ENCODE results near the gene MMAB.

The MMAB gene

GRCh38 chr12:109560867-109561710 lies 12.2 kb downstream of the MMAB start:
- no peak for DNase-seq (ENCODE audit: low read depth in 2 of 2, low spot score in 1 of 2)

GRCh38 chr12:109559601-109560000 lies 13.7 kb downstream of the MMAB start:
- DNase-seq (ENCODE audit: low read depth in 2 of 2, low spot score in 1 of 2) = no peak

GRCh38 chr12:109559200-109559505 lies 14.2 kb downstream of the MMAB start:
- DNase-seq (ENCODE audit: low read depth in 2 of 2, low spot score in 1 of 2) = no peak

GRCh38 chr12:109558374-109559199 lies 14.7 kb downstream of the MMAB start:
- DNase-seq (ENCODE audit: low read depth in 2 of 2, low spot score in 1 of 2) = no peak

- no peak for DNase-seq (ENCODE audit: low read depth in 2 of 2, low spot score in 1 of 2)
Measured at GRCh38 chr12:109557805-109558204, 15.5 kb downstream of the MMAB start.

GRCh38 chr12:109557200-109557599 lies 16.1 kb downstream of the MMAB start:
- DNase-seq (ENCODE audit: low read depth in 2 of 2, low spot score in 1 of 2) = no peak

GRCh38 chr12:109555431-109556315 lies 17.6 kb downstream of the MMAB start:
- DNase-seq (ENCODE audit: low read depth in 2 of 2, low spot score in 1 of 2) = no peak

- DNase-seq (ENCODE audit: low read depth in 2 of 2, low spot score in 1 of 2) = no peak
Measured at GRCh38 chr12:109554761-109555160, 18.5 kb downstream of the MMAB start.

- no peak for DNase-seq (ENCODE audit: low read depth in 2 of 2, low spot score in 1 of 2)
Measured at GRCh38 chr12:109553906-109554500, 19.3 kb downstream of the MMAB start.

DNA sequence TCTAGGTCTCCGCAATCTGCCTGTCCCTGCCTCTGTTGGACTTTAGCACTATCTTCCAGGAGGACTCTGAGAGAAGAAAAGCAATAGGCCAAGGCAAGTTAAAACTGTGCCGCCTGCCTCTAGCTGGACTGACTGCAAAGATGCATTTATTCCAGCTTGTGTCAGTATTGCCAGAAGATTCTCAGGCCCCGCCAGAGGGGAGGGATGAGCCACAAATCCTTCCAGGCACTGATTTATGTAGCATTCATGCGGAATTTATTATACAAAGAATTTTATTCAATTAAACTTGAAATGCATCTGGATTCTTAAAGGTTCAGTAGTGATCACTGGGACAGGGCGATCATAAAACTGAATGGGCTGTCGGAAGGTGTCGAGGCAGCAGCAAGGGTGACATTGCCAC lies 19.8 kb downstream of the MMAB start:
- no peak for DNase-seq (ENCODE audit: low read depth in 2 of 2, low spot score in 1 of 2)

DNA sequence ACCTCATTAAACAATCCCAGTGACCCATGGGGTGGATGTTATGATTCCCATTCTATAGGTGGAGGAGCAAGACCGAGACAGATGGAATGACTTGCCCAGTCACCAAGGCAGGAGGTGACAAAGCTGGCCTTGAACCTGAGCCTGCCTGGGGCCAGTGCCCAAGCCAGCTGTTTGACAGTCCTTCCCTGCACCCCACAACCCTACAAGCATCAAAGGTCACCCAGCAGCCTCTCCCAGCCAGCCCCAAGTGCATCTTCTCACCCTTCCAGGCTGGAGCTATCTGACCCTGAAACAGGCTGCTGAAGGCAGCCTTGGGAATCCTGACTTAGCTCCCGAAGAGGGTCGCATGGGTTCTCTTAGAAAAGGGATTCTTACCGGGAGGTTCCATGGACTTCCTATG lies 20.3 kb downstream of the MMAB start:
- DNase-seq (ENCODE audit: low read depth in 2 of 2, low spot score in 1 of 2) = no peak

DNA sequence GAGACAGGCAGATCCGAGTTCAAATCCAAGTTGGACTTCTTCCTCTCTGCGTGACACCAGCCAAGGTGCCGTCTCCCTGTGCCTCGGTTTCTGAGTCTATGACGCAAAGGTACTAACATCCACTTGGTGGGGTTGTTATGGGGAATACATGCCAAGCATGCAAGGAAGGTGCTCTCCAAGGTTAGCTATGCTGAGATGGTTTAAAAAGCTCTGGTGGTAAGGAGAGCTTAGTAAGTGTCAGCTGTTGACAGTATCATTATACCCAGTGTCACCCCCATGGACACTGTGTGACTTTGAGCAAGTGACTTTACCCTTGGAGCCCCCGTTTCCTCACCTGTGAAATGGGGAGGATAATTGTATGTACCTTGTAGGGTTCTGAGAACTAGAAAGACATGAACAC lies 22.2 kb downstream of the MMAB start:
- no peak for DNase-seq (ENCODE audit: low read depth in 2 of 2, low spot score in 1 of 2)

DNA sequence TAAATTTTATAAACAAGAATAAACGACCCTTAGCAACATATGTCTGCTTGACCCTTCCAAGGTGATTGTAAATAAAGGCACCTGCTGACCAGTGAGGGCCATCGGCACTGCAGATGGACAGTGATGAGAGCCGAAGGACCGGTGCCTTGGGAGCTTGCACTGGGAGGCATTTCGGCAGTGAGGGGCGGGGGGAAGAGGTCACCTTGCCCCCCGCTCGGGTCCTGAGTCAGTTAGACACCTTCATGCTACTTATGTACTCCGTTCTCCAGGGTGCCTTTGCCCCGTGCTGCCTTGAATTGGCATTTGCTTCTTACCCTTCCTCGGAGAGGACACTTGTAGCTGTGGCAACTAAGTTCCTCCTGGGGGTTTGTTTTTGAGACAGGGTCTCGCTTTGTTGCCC lies 23.0 kb downstream of the MMAB start:
- no peak for DNase-seq (ENCODE audit: low read depth in 2 of 2, low spot score in 1 of 2)

DNA sequence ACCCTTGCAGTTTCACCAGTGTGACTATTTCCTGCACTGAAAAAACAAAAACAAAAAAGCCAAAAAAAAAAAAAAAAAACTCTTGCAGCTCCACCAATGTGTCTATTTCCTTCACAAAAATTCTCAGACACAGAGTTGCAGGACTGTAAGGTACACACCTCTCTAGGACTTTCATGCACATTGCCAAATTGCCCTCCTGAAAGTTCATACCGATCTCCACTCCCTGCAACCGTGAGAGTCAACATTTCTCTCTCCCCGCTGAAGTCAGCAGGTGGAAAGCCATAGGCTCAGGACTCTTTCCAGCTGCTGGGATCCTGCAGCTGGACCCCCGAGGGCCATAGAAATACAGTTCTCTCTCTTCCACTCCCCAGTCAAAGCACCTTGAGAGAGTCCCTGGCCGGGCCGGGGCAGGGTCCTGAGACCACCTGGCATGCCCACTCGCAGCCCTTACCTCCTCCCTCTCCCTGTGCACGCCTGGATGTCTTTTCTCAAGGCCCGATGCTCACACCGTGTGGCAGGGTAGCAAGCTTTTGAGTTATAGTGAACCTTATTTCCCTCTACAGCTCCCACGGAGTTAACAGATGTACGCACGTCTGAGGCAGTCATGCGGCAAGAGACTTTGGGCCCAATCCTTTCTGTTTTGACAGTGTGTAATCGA lies 23.6 kb downstream of the MMAB start:
- DNase-seq (ENCODE audit: low read depth in 2 of 2, low spot score in 1 of 2) = no peak

- no peak for DNase-seq (ENCODE audit: low read depth in 2 of 2, low spot score in 1 of 2)
Measured at GRCh38 chr12:109548258-109548657, 25.0 kb downstream of the MMAB start.

- no peak for DNase-seq (ENCODE audit: low read depth in 2 of 2, low spot score in 1 of 2)
Measured at GRCh38 chr12:109547286-109547685, 26.0 kb downstream of the MMAB start.

- no peak for DNase-seq (ENCODE audit: low read depth in 2 of 2, low spot score in 1 of 2)
Measured at GRCh38 chr12:109545826-109546225, 27.5 kb downstream of the MMAB start.

DNA sequence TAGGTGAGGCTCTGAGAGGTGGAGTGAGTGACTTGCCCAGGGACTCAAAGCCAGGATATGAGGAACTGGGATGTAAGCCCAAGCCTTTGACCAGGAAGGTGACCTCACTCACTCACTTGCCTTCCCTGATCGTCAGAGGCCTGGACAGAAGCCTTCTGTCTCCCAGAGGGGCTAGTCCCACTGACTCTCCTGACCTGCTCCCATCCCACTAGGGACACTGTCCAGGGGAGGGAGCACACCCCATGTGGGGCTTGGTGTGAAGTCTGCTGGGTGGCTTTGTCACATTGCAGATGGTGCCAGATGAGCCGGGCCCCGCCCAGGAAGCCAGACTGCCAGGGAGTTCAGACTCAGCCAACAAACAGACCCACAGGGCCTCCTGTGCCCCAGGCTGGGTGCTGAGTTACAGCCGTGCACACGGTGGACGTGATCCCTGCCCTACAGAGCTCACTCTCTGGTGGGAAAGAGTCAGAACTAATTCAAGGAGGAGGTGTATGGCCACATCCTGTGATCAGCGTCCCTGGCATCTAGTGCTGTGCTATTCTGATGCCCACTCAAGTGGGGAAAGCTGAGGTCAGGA lies 28.3 kb downstream of the MMAB start:
- DNase-seq (ENCODE audit: low read depth in 2 of 2, low spot score in 1 of 2) = peak in 1 of 2 donors; percentile 2

DNA sequence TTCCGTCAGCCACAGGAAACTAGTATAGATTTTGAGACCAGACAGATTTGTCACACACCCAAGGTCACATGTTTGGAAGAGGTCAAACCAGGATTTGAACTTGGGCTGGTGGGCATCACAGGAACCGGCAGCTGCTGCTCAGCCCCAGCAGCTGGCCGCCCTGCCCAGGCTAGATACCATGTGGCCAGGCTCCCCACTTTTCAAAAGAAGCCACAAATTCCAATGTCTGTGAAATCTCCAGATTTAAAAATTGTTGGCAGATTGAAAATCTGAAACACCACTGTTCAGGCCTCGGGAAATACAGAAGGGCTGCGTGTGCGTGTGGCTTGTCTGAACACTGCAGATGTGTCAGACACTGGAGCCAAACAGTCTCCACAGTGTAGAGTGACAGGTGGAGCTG lies 30.4 kb downstream of the MMAB start:
- no peak for DNase-seq (ENCODE audit: low read depth in 2 of 2, low spot score in 1 of 2)

- no peak for DNase-seq (ENCODE audit: low read depth in 2 of 2, low spot score in 1 of 2)
Measured at GRCh38 chr12:109542014-109542413, 31.3 kb downstream of the MMAB start.
